GM12878 (cell line): ENCODE data around the gene OSBPL5.

Experiments used
- EED ChIP-seq: sonication (generic); IDR thresholded peaks from 2 replicates; pipeline ENCODE4 v1.6.1; 2016; ENCODE audit warnings: antibody characterized with exemption, low read depth
- EP300 ChIP-seq, 2 experiments: fragments of 150-350 bp in 1 of 2; IDR thresholded peaks; 2 replicates each; pipeline ENCODE4 v1.6.1; 2011 to 2012; ENCODE audit warnings: low read depth in 2 of 2, low read length in 2 of 2, borderline replicate concordance in 1 of 2, improper control_type of control experiment in 1 of 2, inconsistent platforms in 1 of 2; ENCODE audit not compliant: control insufficient read depth in 1 of 2
- JUNB ChIP-seq: IDR thresholded peaks from 2 replicates; pipeline ENCODE4 v1.6.1; 2016; ENCODE audit warnings: antibody characterized with exemption, mild to moderate bottlenecking

GRCh38 chr11:3135481-3136440, 29.3 kb downstream of the OSBPL5 start:
- TF ChIP-seq JUNB (no peak), EED (no peak), EP300 (IDR thresholded peaks at IDR 0.05; ENCODE audit: borderline replicate concordance in 1 of 2, control insufficient read depth in 1 of 2, low read depth in 2 of 2, low read length in 2 of 2) (no peak)
